Epithelial cell of esophagus (primary cell): ENCODE measurements around the gene FAM193A.

ENCODE experiments used
- DNase-seq: peaks from one replicate; pipeline ENCODE4 v3.0.0; 2010; ENCODE audit warnings: low read depth
- H3K4me3 ChIP-seq: 2 replicates; pipeline ENCODE4 v1.5.1; 2011; ENCODE audit warnings: mild to moderate bottlenecking, low read length, control low read depth
- TF ChIP-seq, protein P1 (sequence below): IDR thresholded peaks from 2 replicates; pipeline ENCODE4 v1.5.1; 2011; ENCODE audit warnings: low read depth, mild to moderate bottlenecking, low read length, control low read depth, inconsistent platforms; ENCODE audit not compliant: insufficient read depth; ENCODE audit errors: missing control alignments

FAM193A gene

DNA sequence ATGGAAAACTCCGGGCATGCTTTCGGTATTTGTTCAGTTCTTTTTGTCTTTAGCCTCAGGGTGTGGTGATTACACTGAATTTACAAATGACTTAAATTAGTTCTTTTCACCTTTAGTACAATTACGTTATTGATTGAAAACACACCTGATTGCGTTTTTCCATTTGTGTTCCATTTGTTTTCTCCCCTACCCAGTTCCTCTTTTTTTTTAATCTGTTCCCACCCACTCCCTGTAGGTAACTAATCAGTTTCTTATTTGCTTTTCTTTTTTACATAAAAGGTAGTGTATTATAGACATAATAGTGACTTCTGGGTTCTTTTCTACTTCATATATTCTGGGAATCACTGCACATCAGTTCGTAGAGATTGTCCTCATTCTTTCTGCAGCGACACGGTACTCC, 166.3 kb downstream of the FAM193A start:
- TF ChIP-seq, protein P1, sequence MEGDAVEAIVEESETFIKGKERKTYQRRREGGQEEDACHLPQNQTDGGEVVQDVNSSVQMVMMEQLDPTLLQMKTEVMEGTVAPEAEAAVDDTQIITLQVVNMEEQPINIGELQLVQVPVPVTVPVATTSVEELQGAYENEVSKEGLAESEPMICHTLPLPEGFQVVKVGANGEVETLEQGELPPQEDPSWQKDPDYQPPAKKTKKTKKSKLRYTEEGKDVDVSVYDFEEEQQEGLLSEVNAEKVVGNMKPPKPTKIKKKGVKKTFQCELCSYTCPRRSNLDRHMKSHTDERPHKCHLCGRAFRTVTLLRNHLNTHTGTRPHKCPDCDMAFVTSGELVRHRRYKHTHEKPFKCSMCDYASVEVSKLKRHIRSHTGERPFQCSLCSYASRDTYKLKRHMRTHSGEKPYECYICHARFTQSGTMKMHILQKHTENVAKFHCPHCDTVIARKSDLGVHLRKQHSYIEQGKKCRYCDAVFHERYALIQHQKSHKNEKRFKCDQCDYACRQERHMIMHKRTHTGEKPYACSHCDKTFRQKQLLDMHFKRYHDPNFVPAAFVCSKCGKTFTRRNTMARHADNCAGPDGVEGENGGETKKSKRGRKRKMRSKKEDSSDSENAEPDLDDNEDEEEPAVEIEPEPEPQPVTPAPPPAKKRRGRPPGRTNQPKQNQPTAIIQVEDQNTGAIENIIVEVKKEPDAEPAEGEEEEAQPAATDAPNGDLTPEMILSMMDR = no peak
- no peak for DNase-seq
- no peak overlapping the region for H3K4me3 ChIP-seq

DNA sequence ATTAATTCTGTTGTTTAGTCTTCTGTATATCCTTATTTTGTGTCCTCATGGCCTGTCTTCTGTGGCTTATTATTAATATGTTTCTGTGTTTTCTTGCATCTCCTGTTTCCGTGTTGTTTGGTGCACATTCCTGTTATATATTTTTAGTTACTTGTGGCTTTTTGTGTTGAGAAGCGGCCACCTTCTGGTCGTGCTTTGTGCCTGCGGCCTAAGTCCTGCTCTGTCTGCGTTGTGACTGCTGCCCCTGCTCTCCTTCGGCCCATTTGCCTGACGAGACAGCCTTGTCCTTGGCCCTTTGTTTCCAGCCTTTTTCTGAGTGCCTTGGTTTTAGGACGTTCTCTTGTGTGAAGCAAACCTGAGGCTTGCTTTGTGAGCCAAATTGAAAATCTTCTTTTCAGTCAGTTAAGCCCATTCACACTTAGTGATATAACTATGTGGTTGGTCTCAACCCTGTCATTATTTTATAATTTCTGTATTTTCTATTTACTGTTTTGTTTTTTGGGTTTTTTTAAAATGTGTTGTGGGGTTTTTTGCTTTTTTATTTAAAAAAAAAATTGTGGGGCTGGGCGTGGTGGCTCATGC, 175.9 kb downstream of the FAM193A start:
- H3K4me3 ChIP-seq = no peak overlapping the region
- TF ChIP-seq, protein P1 = no peak
- DNase-seq = no peak

DNA sequence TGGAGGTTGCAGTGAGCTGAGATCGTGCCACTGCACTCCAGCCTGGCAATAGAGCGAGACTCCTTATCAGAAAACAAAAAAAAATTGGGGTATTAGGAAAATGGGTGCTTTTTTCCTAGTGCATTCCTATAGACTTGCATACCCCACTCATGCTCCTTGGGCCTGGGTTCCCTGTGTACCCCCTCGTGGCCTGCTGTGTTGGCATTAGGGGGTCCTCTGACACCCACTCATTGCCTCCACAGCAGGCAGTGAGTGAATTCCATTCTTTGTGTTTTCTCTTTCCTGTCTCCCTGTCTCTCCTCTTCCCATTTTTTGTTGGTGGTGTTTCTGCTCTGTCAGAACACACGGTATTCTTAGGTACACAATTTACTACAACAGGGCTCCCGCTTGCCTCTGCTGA, 176.9 kb downstream of the FAM193A start:
- TF ChIP-seq, protein P1 = no peak
- no peak overlapping the region for H3K4me3 ChIP-seq
- DNase-seq = no peak

- H3K4me3 ChIP-seq = no peak overlapping the region
- DNase-seq = peak; percentile 10
- TF ChIP-seq, protein P1 = no peak
These were observed 177.8 kb downstream of the FAM193A start for GRCh38 chr4:2714061-2714770.

- TF ChIP-seq, protein P1 = no peak
- H3K4me3 ChIP-seq = no peak overlapping the region
- no peak for DNase-seq
These were observed 178.5 kb downstream of the FAM193A start for GRCh38 chr4:2714918-2715317.

GRCh38 chr4:2715426-2715825, 179.0 kb downstream of the FAM193A start:
- DNase-seq = no peak
- TF ChIP-seq, protein P1 = no peak
- no peak overlapping the region for H3K4me3 ChIP-seq

GRCh38 chr4:2716236-2716635, 179.8 kb downstream of the FAM193A start:
- TF ChIP-seq, protein P1 = no peak
- no peak overlapping the region for H3K4me3 ChIP-seq
- no peak for DNase-seq
